Measurements from ENCODE around the gene KIDINS220. TPM values are rescaled to one million over a fixed set of nuclear protein-coding genes. Genes with fewer than 3 reads are reported as not detected.
A peak's percentile ranks its signal among the peaks of the same experiment; 100 is the strongest.

Gene KIDINS220
- total and polyA plus RNA-seq, 2 of the 13 experiments (the other 11 are each of a cell fraction or from before 2014, with no cell fraction given), result 25.2 to 32.3 TPM

DNA sequence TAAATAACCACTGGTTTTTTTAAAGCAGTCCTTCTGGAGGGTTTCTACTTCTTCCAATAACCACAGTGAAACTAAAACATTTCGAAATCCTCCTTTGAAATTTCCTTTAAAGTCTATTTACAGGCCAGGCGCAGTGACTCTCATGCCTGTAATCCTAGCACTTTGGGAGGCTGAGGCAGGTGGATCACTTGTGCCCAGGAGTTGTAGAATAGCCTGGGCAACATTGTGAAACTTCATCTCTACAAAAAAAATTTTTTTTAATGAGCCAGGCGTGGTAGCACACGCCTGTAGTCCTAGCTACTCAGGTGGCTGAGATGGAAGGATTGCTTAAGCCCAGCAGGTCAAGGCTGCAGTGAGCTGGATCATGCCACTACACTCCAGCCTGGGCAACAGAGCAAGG lies 15.2 kb downstream of the KIDINS220 start (continued):
- no peak for TF ChIP-seq HNRNPLL (IDR thresholded peaks at IDR 0.05; ENCODE audit: low read depth, low read length, poor library complexity, severe bottlenecking)
- TF ChIP-seq, protein P1, sequence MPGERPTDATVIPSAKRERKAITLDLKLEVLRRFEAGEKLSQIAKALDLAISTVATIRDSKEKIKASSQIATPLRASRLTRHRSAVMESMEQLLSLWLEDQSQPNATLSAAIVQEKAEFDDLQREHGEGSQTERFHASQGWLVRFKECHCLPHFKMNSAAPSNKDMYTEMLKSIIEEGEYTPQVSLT (CRISPR knock-in tag; IDR thresholded peaks at IDR 0.05; ENCODE audit: borderline replicate concordance, low read depth), result no peak
- TF ChIP-seq ZNF432 (CRISPR knock-in tag; IDR thresholded peaks at IDR 0.05; ENCODE audit: borderline replicate concordance), result no peak
- 0 out of 2 replicates have a peak, but pooled peaks have one; percentile 8 for TF ChIP-seq SOX5 (CRISPR knock-in tag; IDR thresholded peaks at IDR 0.05; ENCODE audit: borderline replicate concordance)
- TF ChIP-seq, protein P2, sequence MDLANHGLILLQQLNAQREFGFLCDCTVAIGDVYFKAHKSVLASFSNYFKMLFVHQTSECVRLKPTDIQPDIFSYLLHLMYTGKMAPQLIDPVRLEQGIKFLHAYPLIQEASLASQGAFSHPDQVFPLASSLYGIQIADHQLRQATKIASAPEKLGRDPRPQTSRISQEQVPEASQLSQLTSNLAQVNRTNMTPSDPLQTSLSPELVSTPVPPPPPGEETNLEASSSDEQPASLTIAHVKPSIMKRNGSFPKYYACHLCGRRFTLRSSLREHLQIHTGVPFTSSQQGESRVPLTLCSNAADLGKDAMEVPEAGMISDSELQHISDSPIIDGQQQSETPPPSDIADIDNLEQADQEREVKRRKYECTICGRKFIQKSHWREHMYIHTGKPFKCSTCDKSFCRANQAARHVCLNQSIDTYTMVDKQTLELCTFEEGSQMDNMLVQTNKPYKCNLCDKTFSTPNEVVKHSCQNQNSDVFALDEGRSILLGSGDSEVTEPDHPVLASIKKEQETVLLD (CRISPR knock-in tag; IDR thresholded peaks at IDR 0.05; ENCODE audit: low read depth), result no peak
- TF ChIP-seq NR2F6 (IDR thresholded peaks at IDR 0.05), result no peak; the same call in 1 of the 2 replicates
- TF ChIP-seq NR2F6 (CRISPR knock-in tag; IDR thresholded peaks at IDR 0.05), result peak; percentile 21; the same call in 1 of the 2 replicates
- 0 out of 2 replicates have a peak, but pooled peaks have one; percentile 33 for TF ChIP-seq ISL2 (CRISPR knock-in tag; IDR thresholded peaks at IDR 0.05)
- TF ChIP-seq, protein P3, sequence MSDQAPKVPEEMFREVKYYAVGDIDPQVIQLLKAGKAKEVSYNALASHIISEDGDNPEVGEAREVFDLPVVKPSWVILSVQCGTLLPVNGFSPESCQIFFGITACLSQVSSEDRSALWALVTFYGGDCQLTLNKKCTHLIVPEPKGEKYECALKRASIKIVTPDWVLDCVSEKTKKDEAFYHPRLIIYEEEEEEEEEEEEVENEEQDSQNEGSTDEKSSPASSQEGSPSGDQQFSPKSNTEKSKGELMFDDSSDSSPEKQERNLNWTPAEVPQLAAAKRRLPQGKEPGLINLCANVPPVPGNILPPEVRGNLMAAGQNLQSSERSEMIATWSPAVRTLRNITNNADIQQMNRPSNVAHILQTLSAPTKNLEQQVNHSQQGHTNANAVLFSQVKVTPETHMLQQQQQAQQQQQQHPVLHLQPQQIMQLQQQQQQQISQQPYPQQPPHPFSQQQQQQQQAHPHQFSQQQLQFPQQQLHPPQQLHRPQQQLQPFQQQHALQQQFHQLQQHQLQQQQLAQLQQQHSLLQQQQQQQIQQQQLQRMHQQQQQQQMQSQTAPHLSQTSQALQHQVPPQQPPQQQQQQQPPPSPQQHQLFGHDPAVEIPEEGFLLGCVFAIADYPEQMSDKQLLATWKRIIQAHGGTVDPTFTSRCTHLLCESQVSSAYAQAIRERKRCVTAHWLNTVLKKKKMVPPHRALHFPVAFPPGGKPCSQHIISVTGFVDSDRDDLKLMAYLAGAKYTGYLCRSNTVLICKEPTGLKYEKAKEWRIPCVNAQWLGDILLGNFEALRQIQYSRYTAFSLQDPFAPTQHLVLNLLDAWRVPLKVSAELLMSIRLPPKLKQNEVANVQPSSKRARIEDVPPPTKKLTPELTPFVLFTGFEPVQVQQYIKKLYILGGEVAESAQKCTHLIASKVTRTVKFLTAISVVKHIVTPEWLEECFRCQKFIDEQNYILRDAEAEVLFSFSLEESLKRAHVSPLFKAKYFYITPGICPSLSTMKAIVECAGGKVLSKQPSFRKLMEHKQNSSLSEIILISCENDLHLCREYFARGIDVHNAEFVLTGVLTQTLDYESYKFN (CRISPR knock-in tag; conservative IDR thresholded peaks at IDR 0.05), result no peak
- TF ChIP-seq ZNF121 (CRISPR knock-in tag; IDR thresholded peaks at IDR 0.05), result peak; percentile 84
- TF ChIP-seq KLF6 (CRISPR knock-in tag; IDR thresholded peaks at IDR 0.05), result 0 out of 2 replicates have a peak, but pooled peaks have one; percentile 40
- no peak for TF ChIP-seq NR2C2 (CRISPR knock-in tag; IDR thresholded peaks at IDR 0.05; ENCODE audit: borderline replicate concordance)
- no peak for TF ChIP-seq AGO1 (IDR thresholded peaks at IDR 0.05; ENCODE audit: low read depth, low read length, poor library complexity, severe bottlenecking)
- TF ChIP-seq, protein P4, sequence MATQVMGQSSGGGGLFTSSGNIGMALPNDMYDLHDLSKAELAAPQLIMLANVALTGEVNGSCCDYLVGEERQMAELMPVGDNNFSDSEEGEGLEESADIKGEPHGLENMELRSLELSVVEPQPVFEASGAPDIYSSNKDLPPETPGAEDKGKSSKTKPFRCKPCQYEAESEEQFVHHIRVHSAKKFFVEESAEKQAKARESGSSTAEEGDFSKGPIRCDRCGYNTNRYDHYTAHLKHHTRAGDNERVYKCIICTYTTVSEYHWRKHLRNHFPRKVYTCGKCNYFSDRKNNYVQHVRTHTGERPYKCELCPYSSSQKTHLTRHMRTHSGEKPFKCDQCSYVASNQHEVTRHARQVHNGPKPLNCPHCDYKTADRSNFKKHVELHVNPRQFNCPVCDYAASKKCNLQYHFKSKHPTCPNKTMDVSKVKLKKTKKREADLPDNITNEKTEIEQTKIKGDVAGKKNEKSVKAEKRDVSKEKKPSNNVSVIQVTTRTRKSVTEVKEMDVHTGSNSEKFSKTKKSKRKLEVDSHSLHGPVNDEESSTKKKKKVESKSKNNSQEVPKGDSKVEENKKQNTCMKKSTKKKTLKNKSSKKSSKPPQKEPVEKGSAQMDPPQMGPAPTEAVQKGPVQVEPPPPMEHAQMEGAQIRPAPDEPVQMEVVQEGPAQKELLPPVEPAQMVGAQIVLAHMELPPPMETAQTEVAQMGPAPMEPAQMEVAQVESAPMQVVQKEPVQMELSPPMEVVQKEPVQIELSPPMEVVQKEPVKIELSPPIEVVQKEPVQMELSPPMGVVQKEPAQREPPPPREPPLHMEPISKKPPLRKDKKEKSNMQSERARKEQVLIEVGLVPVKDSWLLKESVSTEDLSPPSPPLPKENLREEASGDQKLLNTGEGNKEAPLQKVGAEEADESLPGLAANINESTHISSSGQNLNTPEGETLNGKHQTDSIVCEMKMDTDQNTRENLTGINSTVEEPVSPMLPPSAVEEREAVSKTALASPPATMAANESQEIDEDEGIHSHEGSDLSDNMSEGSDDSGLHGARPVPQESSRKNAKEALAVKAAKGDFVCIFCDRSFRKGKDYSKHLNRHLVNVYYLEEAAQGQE (IDR thresholded peaks at IDR 0.05; ENCODE audit: borderline replicate concordance in 1 of 2, low read depth in 1 of 2, low read length in 2 of 2), result no peak
- no peak for TF ChIP-seq ZNF136 (CRISPR knock-in tag; IDR thresholded peaks at IDR 0.05; ENCODE audit: low read depth)
- TF ChIP-seq, protein P5, sequence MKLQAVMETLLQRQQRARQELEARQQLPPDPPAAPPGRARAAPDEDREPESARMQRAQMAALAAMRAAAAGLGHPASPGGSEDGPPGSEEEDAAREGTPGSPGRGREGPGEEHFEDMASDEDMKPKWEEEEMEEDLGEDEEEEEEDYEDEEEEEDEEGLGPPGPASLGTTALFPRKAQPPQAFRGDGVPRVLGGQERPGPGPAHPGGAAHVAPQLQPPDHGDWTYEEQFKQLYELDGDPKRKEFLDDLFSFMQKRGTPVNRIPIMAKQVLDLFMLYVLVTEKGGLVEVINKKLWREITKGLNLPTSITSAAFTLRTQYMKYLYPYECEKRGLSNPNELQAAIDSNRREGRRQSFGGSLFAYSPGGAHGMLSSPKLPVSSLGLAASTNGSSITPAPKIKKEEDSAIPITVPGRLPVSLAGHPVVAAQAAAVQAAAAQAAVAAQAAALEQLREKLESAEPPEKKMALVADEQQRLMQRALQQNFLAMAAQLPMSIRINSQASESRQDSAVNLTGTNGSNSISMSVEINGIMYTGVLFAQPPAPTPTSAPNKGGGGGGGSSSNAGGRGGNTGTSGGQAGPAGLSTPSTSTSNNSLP (IDR thresholded peaks at IDR 0.05; ENCODE audit: low read depth, low read length), result no peak
- TF ChIP-seq, protein P6, sequence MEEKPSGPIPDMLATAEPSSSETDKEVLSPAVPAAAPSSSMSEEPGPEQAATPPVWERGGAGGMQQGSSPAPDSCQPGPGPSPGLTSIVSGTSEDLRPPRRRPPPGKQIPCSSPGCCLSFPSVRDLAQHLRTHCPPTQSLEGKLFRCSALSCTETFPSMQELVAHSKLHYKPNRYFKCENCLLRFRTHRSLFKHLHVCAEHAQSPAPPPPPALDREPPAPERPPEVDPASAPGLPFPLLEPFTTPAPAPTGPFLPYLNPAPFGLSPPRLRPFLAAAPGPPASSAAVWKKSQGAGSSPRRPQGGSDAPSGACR (CRISPR knock-in tag; IDR thresholded peaks at IDR 0.05), result no peak
- TF ChIP-seq ZNF335 (CRISPR knock-in tag; IDR thresholded peaks at IDR 0.05), result no peak

Measured in HepG2 (cell line).